GM19438 (cell line): Measurements from ENCODE around the gene NOA1.
A peak's percentile ranks its signal among the peaks of the same experiment; 100 is the strongest.

Experiments used
- ATAC-seq: cut with Tn5 transposase; IDR thresholded peaks from one replicate; pipeline ENCODE4 v1.9.1; 2021; ENCODE audit warnings: low read depth; ENCODE audit not compliant: unreplicated experiment

The NOA1 gene

GRCh38 chr4:56977321-56978012 is at the start of gene NOA1:
Gene NOA1, minus strand, starts transcription at chr4:56977606. Its CDS starts 21 bp downstream, at chr4:56977585.
- ATAC-seq = peak; percentile 80

- no peak for ATAC-seq
These were observed 45.7 kb upstream of the NOA1 start for GRCh38 chr4:57023104-57023503.

GRCh38 chr4:57020467-57021101 is 43.2 kb upstream of the NOA1 start:
- ATAC-seq = no peak

- no peak for ATAC-seq
These were observed 41.6 kb upstream of the NOA1 start for GRCh38 chr4:57018980-57019379.

GRCh38 chr4:57013543-57014120 is 36.2 kb upstream of the NOA1 start:
- ATAC-seq = no peak

- no peak for ATAC-seq
These were observed 22.3 kb upstream of the NOA1 start for GRCh38 chr4:56999751-57000150.

GRCh38 chr4:56995525-56995924 is 18.1 kb upstream of the NOA1 start:
- no peak for ATAC-seq

GRCh38 chr4:56990109-56990905 is 12.9 kb upstream of the NOA1 start:
- ATAC-seq = no peak

GRCh38 chr4:56986952-56987351 is 9.5 kb upstream of the NOA1 start:
- no peak for ATAC-seq

- no peak for ATAC-seq
These were observed 8.8 kb upstream of the NOA1 start for GRCh38 chr4:56986192-56986591.

- no peak for ATAC-seq
These were observed 4.4 kb upstream of the NOA1 start for GRCh38 chr4:56981795-56982201.

GRCh38 chr4:56979421-56980072 is 2.1 kb upstream of the NOA1 start:
- ATAC-seq = no peak

GRCh38 chr4:56978750-56979303 is 1.4 kb upstream of the NOA1 start, which contains the start of gene POLR2B:
Gene POLR2B, plus strand, starts transcription at chr4:56978896. Its CDS starts 90 bp downstream, at chr4:56978986.
- peak; percentile 42 for ATAC-seq

GRCh38 chr4:56976837-56977320 is 527 bp downstream of the NOA1 start:
- ATAC-seq = peak; percentile 29

- no peak for ATAC-seq
These were observed 1.0 kb downstream of the NOA1 start for GRCh38 chr4:56976283-56976836.

- ATAC-seq = no peak
These were observed 4.1 kb downstream of the NOA1 start for GRCh38 chr4:56973336-56973735.

GRCh38 chr4:56972809-56973208 is 4.6 kb downstream of the NOA1 start:
- ATAC-seq = no peak

GRCh38 chr4:56972389-56972788 is 5.0 kb downstream of the NOA1 start:
- no peak for ATAC-seq

- ATAC-seq = no peak
These were observed 6.0 kb downstream of the NOA1 start for GRCh38 chr4:56971383-56971782.

- no peak for ATAC-seq
These were observed 16.3 kb downstream of the NOA1 start for GRCh38 chr4:56961107-56961500.
